Urinary bladder (tissue), 4 donors: ENCODE measurements around the gene GMEB2. TPM values are rescaled to one million over a fixed set of nuclear protein-coding genes. Genes with fewer than 3 reads are reported as not detected.

Experiments
- DNase-seq: peaks from one replicate; pipeline ENCODE4 v3.0.0-alpha.2; 2015; ENCODE audit errors: extremely low spot score
- H3K27ac ChIP-seq: one replicate; pipeline ENCODE4 v1.5.1; 2013; ENCODE audit warnings: low read depth, mild to moderate bottlenecking, moderate library complexity
- H3K36me3 ChIP-seq: one replicate; pipeline ENCODE4 v1.6.1; 2013; ENCODE audit warnings: mild to moderate bottlenecking, moderate library complexity; ENCODE audit not compliant: insufficient read depth
- H3K4me1 ChIP-seq: one replicate; pipeline ENCODE4 v1.6.1; 2013; ENCODE audit warnings: mild to moderate bottlenecking, moderate library complexity; ENCODE audit not compliant: insufficient read depth
- H3K4me3 ChIP-seq: one replicate; pipeline ENCODE4 v1.5.1; 2013; ENCODE audit warnings: low read depth, low read length
- WGBS: extraction: QIAGEN DNeasy Blood & Tissue Kit; methylation state at CpG from one replicate; pipeline ENCODE4 v1.1.7; 2013; 5-methylcytosine and 5-hydroxymethylcytosine counted together
- polyA plus RNA-seq: library from polyadenylated mRNA; stranded (reverse); fragments of 200-250 nt; gene quantifications from one replicate; pipeline ENCODE4 v1.2.3, GENCODE V29; 2013
- total RNA-seq: library from RNA; depleted of rRNA; stranded (reverse); fragments of >200 nt; gene quantifications from one replicate; pipeline ENCODE4 v1.2.3, GENCODE V29; 2014
- donor health status: healthy with polysubstance abuse.
- donor health status: healthy.

The GMEB2 gene
- total and polyA plus RNA-seq, 2 donors, result 7.7 to 12.1 TPM

- Histone ChIP-seq H3K27ac (no peak overlapping the region), H3K4me1 (no peaks in the 10 kb centered on the region), H3K4me3 (no peak overlapping the region), H3K36me3 (no peaks in the 10 kb centered on the region)
- DNase-seq, result no peak
- WGBS, result 16% methylated on average over 18 of the region's 25 CpGs
Observed at GRCh38 chr20:63549019-63549418, 77.9 kb downstream of the GMEB2 start.

DNA sequence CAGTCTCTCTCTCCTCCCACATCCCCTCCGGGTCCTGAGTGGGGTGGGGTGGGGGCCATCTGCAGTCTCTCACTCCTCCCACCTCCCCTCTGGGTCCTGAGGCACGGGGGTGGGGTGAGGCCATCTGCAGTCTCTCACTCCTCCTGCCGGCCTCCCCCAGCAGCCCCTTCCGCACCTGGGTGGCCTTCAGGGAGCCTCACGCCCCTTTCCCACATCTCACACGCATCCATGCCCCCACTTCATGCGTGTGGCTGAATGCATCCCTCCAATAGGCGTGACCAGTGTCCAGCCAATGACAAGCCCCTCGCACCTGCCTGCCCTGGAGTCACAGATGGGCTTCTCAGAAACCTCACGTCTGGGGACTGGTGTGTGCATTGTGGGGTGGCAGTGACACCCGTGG, 78.4 kb downstream of the GMEB2 start:
- 30% methylated on average over 11 of the region's 11 CpGs for WGBS
- H3K4me1 ChIP-seq, result no peaks in the 10 kb centered on the region
- no peak overlapping the region for H3K27ac ChIP-seq
- H3K4me3 ChIP-seq, result no peak overlapping the region
- H3K36me3 ChIP-seq, result no peaks in the 10 kb centered on the region
- no peak for DNase-seq

GRCh38 chr20:63547725-63548480, 79.0 kb downstream of the GMEB2 start, which contains the start of gene SRMS:
Gene SRMS (minus strand): TSS chr20:63547749. CDS start chr20:63547463, 286 bp downstream.
- 50% methylated on average over 35 of the region's 35 CpGs for WGBS
- Histone ChIP-seq H3K36me3 (no peaks in the 10 kb centered on the region), H3K4me1 (no peaks in the 10 kb centered on the region), H3K4me3 (no peak within 1 kb of the TSS), H3K27ac (no peak within 1 kb of the TSS)
- no peak for DNase-seq

GRCh38 chr20:63546956-63547724, 79.8 kb downstream of the GMEB2 start:
- Histone ChIP-seq H3K36me3 (no peaks in the 10 kb centered on the region), H3K4me1 (no peaks in the 10 kb centered on the region), H3K4me3 (no peak overlapping the region), H3K27ac (no peak overlapping the region)
- 59% methylated on average over 58 of the region's 58 CpGs for WGBS
- DNase-seq, result no peak

DNA sequence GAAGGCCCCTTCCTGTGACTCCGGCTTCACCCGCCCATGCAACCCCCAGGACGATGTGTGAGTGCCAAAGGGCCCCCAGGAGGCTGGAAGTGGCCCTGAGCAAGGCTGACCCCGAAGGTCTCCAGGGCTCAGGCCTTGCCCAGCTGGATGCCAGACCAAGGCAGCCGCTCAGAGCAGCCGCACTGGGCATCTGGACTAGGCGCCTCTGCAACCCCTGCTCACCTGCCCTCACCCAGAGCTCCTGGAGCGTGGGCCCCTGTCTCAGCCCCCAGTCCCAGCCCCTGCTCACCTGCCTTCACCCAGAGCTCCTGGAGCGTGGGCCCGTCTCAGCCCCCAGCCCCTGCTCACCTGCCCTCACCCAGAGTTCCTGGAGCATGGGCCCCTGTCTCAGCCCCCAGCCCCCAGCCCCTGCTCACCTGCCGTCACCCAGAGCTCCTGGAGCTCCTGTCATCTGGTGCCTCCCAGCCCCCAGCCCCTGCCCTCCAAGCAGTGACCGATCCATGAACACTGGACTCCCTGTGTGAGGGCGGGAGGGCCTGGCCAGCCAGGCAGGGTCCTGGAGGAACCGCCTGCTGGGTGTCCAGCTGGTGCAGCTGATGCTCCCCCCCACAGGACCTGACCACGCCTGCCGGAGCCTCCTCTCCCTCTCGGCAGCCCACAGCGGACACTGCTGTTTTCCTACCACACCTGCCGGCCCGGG, 80.5 kb downstream of the GMEB2 start:
- 71% methylated on average over 20 of the region's 20 CpGs for WGBS

GRCh38 chr20:63545814-63546213, 81.1 kb downstream of the GMEB2 start:
- WGBS, result 52% methylated on average over 6 of the region's 6 CpGs
- no peak overlapping the region for H3K27ac ChIP-seq
- no peaks in the 10 kb centered on the region for H3K4me1 ChIP-seq

More for the DNA sequence above, 80.5 kb downstream of the GMEB2 start:
- Histone ChIP-seq H3K36me3 (no peaks in the 10 kb centered on the region), H3K4me1 (no peaks in the 10 kb centered on the region), H3K27ac (no peak overlapping the region), H3K4me3 (no peak overlapping the region)
- no peak for DNase-seq

GRCh38 chr20:63544958-63545516, 81.9 kb downstream of the GMEB2 start:
- WGBS, result 65% methylated on average over 19 of the region's 19 CpGs
- no peak overlapping the region for H3K4me3 ChIP-seq
- DNase-seq, result no peak

More at GRCh38 chr20:63545814-63546213, 81.1 kb downstream of the GMEB2 start:
- no peak for DNase-seq
- Histone ChIP-seq H3K36me3 (no peaks in the 10 kb centered on the region), H3K4me3 (no peak overlapping the region)

GRCh38 chr20:63544241-63544957, 82.5 kb downstream of the GMEB2 start:
- no peak for DNase-seq
- no peak overlapping the region for H3K4me3 ChIP-seq
- 70% methylated on average over 27 of the region's 27 CpGs for WGBS
- H3K4me1 ChIP-seq, result no peaks in the 10 kb centered on the region
- no peak overlapping the region for H3K27ac ChIP-seq
- H3K36me3 ChIP-seq, result no peaks in the 10 kb centered on the region

More at GRCh38 chr20:63544958-63545516, 81.9 kb downstream of the GMEB2 start:
- Histone ChIP-seq H3K36me3 (no peaks in the 10 kb centered on the region), H3K27ac (no peak overlapping the region), H3K4me1 (no peaks in the 10 kb centered on the region)

DNA sequence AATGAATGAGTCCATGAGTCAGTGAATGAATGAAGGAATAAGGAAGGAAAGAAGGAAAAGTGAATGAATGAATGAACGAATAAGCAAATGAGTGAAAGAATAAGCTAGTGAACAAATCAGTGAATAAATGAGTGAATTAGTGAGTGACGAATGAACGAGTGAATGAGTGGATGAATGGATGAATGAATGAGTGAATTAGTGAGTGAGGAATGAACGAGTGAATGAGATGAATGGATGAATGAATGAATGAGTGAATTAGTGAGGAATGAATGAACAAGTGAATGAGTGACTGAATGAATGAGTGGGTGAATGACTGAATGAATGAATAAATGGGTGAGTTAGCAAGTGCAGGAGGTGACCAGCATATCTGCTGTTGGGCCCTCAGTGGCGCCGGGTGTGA, 83.2 kb downstream of the GMEB2 start:
- H3K4me3 ChIP-seq, result no peak overlapping the region
- H3K27ac ChIP-seq, result no peak overlapping the region
- no peaks in the 10 kb centered on the region for H3K36me3 ChIP-seq
- 89% methylated on average over 6 of the region's 6 CpGs for WGBS
- DNase-seq, result no peak
- H3K4me1 ChIP-seq, result no peaks in the 10 kb centered on the region

DNA sequence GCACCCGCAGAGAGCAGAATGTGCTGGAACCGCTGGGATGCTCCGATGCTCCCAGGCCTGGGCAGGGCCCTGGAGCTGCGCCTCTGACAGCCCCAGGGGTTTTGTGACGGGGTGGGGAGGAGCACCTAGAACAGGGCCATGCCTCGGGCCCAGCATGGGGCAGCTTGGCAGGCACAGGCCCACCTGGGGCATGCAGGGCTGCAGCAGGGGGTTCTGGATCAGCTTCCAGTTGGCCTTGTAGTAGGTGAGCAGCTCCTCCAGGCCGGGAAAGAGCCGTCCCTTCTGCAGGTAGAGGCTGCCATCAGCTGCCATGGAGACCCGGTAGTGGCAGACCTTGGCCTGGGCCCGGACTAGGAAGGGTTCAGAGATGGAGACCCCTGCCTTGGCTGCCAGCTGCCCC, 83.8 kb downstream of the GMEB2 start:
- no peaks in the 10 kb centered on the region for H3K4me1 ChIP-seq
- DNase-seq, result no peak
- no peak overlapping the region for H3K4me3 ChIP-seq
- 85% methylated on average over 10 of the region's 10 CpGs for WGBS
- H3K27ac ChIP-seq, result no peak overlapping the region
- no peaks in the 10 kb centered on the region for H3K36me3 ChIP-seq

GRCh38 chr20:63542696-63543095, 84.2 kb downstream of the GMEB2 start:
- Histone ChIP-seq H3K36me3 (no peaks in the 10 kb centered on the region), H3K4me3 (no peak overlapping the region), H3K27ac (no peak overlapping the region), H3K4me1 (no peaks in the 10 kb centered on the region)
- no peak for DNase-seq
- 79% methylated on average over 10 of the region's 10 CpGs for WGBS

- WGBS, result 82% methylated on average over 36 of the region's 36 CpGs
- Histone ChIP-seq H3K4me1 (no peaks in the 10 kb centered on the region), H3K4me3 (no peak overlapping the region), H3K27ac (no peak overlapping the region), H3K36me3 (no peaks in the 10 kb centered on the region)
- DNase-seq, result no peak
Observed at GRCh38 chr20:63542031-63542559, 84.8 kb downstream of the GMEB2 start.

DNA sequence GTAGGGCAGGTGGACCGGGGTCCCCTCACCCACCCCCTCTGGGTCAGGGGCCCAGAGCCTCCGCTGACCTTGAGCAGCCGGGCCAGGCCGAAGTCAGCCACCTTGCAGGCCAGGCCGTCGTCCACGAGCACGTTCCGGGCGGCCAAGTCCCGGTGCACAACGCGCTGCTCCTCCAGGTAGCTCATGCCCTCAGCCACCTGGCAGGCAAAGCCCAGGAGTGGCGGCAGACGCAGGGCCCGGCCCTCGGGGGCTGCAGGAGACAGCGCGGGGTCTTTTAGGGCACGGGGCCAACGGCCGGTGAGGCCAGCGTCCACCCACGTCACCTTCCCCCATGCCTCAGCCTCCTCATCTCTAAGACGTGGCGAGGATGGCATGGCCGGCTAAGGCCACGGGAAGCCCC, 85.5 kb downstream of the GMEB2 start:
- no peaks in the 10 kb centered on the region for H3K36me3 ChIP-seq
- 92% methylated on average over 28 of the region's 28 CpGs for WGBS
- H3K27ac ChIP-seq, result no peak overlapping the region
- no peaks in the 10 kb centered on the region for H3K4me1 ChIP-seq
- H3K4me3 ChIP-seq, result no peak overlapping the region
- DNase-seq, result no peak
